ENCODE data around the gene NR2C1.
"Not testable (repeated sequence)": the region's sequence is repeated elsewhere in the genome, so short reads cannot be mapped to it uniquely, and the experiment has no call there.

NR2C1 gene

GRCh38 chr12:95096378-95096777, 23.0 kb upstream of the NR2C1 start:
- POLR2A ChIA-PET: no interaction called here
- Histone ChIP-seq H3K27ac (ENCODE audit: extremely low read depth, low read depth, low read length) (no peak overlapping the region), H3K36me3 (ENCODE audit: control insufficient read depth in 2 of 2, insufficient read depth in 1 of 2, low read length in 2 of 2) (no peaks in the 10 kb centered on the region; a peak in 1 of 3 replicates), H3K4me3 (ENCODE audit: low read depth, low read length) (no peak overlapping the region), H3K9me3 (ENCODE audit: control insufficient read depth, insufficient read depth, low read depth, low read length) (no peaks in the 10 kb centered on the region), H3K4me1 (ENCODE audit: control insufficient read depth, insufficient read depth, low read length) (0 out of 2 replicates have a peak, but pooled peaks cover 2% of the 10 kb centered on the region)
- TF ChIP-seq ZNF639 (tag by site-specific recombination; IDR thresholded peaks at IDR 0.05) (no peak), ZNF202 (tag by site-specific recombination; IDR thresholded peaks at IDR 0.05; ENCODE audit: borderline replicate concordance) (no peak), ZNF341 (tag by site-specific recombination; IDR thresholded peaks at IDR 0.05; ENCODE audit: low read depth) (no peak), ZBTB49 (tag by site-specific recombination; IDR thresholded peaks at IDR 0.05; ENCODE audit: low read depth) (no peak), ZNF704 (tag by site-specific recombination; IDR thresholded peaks at IDR 0.05) (no peak), CTCF (tag by site-specific recombination; IDR thresholded peaks at IDR 0.05) (no peak), KLF9 (tag by site-specific recombination; IDR thresholded peaks at IDR 0.05; ENCODE audit: low read depth) (no peak), ZNF146 (tag by site-specific recombination; IDR thresholded peaks at IDR 0.05) (no peak), ZBTB44 (tag by site-specific recombination; IDR thresholded peaks at IDR 0.05) (no peak), GLIS2 (tag by site-specific recombination; IDR thresholded peaks at IDR 0.05) (no peak), ZNF266 (tag by site-specific recombination; IDR thresholded peaks at IDR 0.05; ENCODE audit: low read depth) (no peak), KLF17 (tag by site-specific recombination; IDR thresholded peaks at IDR 0.05) (no peak), GLI4 (tag by site-specific recombination; IDR thresholded peaks at IDR 0.05) (no peak), ZNF514 (tag by site-specific recombination; IDR thresholded peaks at IDR 0.05) (no peak), ZNF510 (tag by site-specific recombination; IDR thresholded peaks at IDR 0.05; ENCODE audit: insufficient replicate concordance) (no peak), ZNF280D (tag by site-specific recombination; IDR thresholded peaks at IDR 0.05) (no peak), ZNF660 (tag by site-specific recombination; IDR thresholded peaks at IDR 0.05) (no peak)
- CTCF ChIA-PET: no interaction called here

- H3K36me3 ChIP-seq (ENCODE audit: control insufficient read depth in 2 of 2, insufficient read depth in 1 of 2, low read length in 2 of 2); H3K4me1 ChIP-seq (ENCODE audit: control insufficient read depth, insufficient read depth, low read length); H3K4me3 ChIP-seq (ENCODE audit: low read depth, low read length); H3K9me3 ChIP-seq (ENCODE audit: control insufficient read depth, insufficient read depth, low read depth, low read length); H3K27ac ChIP-seq (ENCODE audit: extremely low read depth, low read depth, low read length); POLR2A ChIA-PET: not testable (repeated sequence)
- CTCF ChIA-PET: interaction anchor here (0.6 kb wide), 1 partner anchor 260 kb away, joined by 3 read pairs; no protein-coding TSS in a partner anchor
Measured at GRCh38 chr12:95095866-95096265, 22.4 kb upstream of the NR2C1 start.

Measured in HEK293 (cell line).